ENCODE measurements around the gene HERC2.

The HERC2 gene

GRCh38 chr15:28107111-28107903 lies 214.7 kb downstream of the HERC2 start:
- TF ChIP-seq, protein P1, sequence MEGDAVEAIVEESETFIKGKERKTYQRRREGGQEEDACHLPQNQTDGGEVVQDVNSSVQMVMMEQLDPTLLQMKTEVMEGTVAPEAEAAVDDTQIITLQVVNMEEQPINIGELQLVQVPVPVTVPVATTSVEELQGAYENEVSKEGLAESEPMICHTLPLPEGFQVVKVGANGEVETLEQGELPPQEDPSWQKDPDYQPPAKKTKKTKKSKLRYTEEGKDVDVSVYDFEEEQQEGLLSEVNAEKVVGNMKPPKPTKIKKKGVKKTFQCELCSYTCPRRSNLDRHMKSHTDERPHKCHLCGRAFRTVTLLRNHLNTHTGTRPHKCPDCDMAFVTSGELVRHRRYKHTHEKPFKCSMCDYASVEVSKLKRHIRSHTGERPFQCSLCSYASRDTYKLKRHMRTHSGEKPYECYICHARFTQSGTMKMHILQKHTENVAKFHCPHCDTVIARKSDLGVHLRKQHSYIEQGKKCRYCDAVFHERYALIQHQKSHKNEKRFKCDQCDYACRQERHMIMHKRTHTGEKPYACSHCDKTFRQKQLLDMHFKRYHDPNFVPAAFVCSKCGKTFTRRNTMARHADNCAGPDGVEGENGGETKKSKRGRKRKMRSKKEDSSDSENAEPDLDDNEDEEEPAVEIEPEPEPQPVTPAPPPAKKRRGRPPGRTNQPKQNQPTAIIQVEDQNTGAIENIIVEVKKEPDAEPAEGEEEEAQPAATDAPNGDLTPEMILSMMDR (IDR thresholded peaks at IDR 0.05; ENCODE audit: low read depth, low read length), result no peak
- peak; percentile 41 for DNase-seq (ENCODE audit: low read depth, low spot score)
- in situ Hi-C loops (cut with HindIII; ENCODE audit: low sequenced_read_pairs), result no loop called here
- H3K4me3 ChIP-seq (ENCODE audit: low read depth, low read length), result peak overlapping the region; percentile 47

GRCh38 chr15:28106294-28107110 lies 215.5 kb downstream of the HERC2 start:
- peak overlapping the region; percentile 47 for H3K4me3 ChIP-seq (ENCODE audit: low read depth, low read length)
- DNase-seq (ENCODE audit: low read depth, low spot score), result no peak
- TF ChIP-seq, protein P1 (IDR thresholded peaks at IDR 0.05; ENCODE audit: low read depth, low read length), result no peak
- in situ Hi-C loops (cut with HindIII; ENCODE audit: low sequenced_read_pairs), result no loop called here

- TF ChIP-seq, protein P1 (IDR thresholded peaks at IDR 0.05; ENCODE audit: low read depth, low read length), result no peak
- DNase-seq (ENCODE audit: low read depth, low spot score), result no peak
- no peak overlapping the region for H3K4me3 ChIP-seq (ENCODE audit: low read depth, low read length)
- in situ Hi-C loops (cut with HindIII; ENCODE audit: low sequenced_read_pairs), result no loop called here
These were observed 216.2 kb downstream of the HERC2 start for GRCh38 chr15:28105793-28106192.

- TF ChIP-seq, protein P1 (IDR thresholded peaks at IDR 0.05; ENCODE audit: low read depth, low read length), result no peak
- in situ Hi-C loops (cut with HindIII; ENCODE audit: low sequenced_read_pairs), result no loop called here
- no peak for DNase-seq (ENCODE audit: low read depth, low spot score)
- no peak overlapping the region for H3K4me3 ChIP-seq (ENCODE audit: low read depth, low read length)
These were observed 216.7 kb downstream of the HERC2 start for GRCh38 chr15:28105224-28105791.

DNA sequence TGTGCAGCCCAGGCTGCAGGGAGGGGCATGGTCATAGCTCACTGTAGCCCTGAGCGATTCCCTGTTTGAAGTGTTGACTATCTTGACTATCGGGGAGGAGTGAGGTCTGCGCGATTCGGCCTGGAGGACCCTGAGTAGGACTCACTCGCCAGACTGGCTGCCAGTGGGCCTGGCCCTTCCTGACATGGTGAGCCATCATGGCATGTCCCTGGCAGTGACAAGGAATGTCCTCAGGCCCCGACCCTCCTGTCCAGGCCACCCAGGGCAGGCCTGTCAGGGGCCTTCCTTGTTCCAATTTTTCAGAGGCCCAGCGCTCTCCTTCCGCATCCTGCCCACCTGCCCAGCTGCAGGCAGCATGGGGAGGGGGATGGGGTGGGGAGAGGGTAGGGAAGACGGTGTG lies 217.7 kb downstream of the HERC2 start:
- in situ Hi-C loops (cut with HindIII; ENCODE audit: low sequenced_read_pairs), result no loop called here
- H3K4me3 ChIP-seq (ENCODE audit: low read depth, low read length), result no peak overlapping the region
- TF ChIP-seq, protein P1 (IDR thresholded peaks at IDR 0.05; ENCODE audit: low read depth, low read length), result no peak
- no peak for DNase-seq (ENCODE audit: low read depth, low spot score)

- no peak for DNase-seq (ENCODE audit: low read depth, low spot score)
- TF ChIP-seq, protein P1 (IDR thresholded peaks at IDR 0.05; ENCODE audit: low read depth, low read length), result no peak
- H3K4me3 ChIP-seq (ENCODE audit: low read depth, low read length), result no peak overlapping the region
- in situ Hi-C loops (cut with HindIII; ENCODE audit: low sequenced_read_pairs), result no loop called here
These were observed 218.1 kb downstream of the HERC2 start for GRCh38 chr15:28103831-28104230.

Data from astrocyte of the spinal cord (primary cell).